Keratinocyte (primary cell): ENCODE results near the gene TRMO. TPM values are rescaled to one million over a fixed set of nuclear protein-coding genes. Genes with fewer than 3 reads are reported as not detected.

Source experiments
- DNase-seq: peaks from one replicate; pipeline ENCODE4 v3.0.0-alpha.2; 2011; ENCODE audit warnings: low read depth, missing footprints, low spot score
- FAIRE-seq: peaks from 2 replicates; lab custom pipeline; 2011; peaks lifted over from hg19 to GRCh38; lab: Jason Lieb, UNC
- H2AFZ ChIP-seq: 2 replicates; pipeline ENCODE4 v1.6.0; 2012; ENCODE audit warnings: low read length, control low read depth, inconsistent platforms; ENCODE audit not compliant: control insufficient read depth
- H3K27ac ChIP-seq: 2 replicates; pipeline ENCODE4 v1.5.1; 2011; ENCODE audit warnings: low read length; ENCODE audit not compliant: control insufficient read depth, insufficient read depth
- H3K27me3 ChIP-seq: 3 replicates; pipeline ENCODE4 v1.6.0; 2011; ENCODE audit warnings: low read length; ENCODE audit not compliant: control insufficient read depth, insufficient read depth; ENCODE audit errors: extremely low read depth
- H3K36me3 ChIP-seq, 2 experiments: 2 replicates in 1 of 2; 3 replicates in 1 of 2; pipeline ENCODE4 v1.5.1; 2011; ENCODE audit warnings: low read length in 2 of 2, mild to moderate bottlenecking in 1 of 2; ENCODE audit not compliant: control insufficient read depth in 2 of 2, insufficient read depth in 2 of 2; ENCODE audit errors: extremely low read depth in 1 of 2
- H3K4me1 ChIP-seq: 3 replicates; pipeline ENCODE4 v1.5.1; 2011; ENCODE audit warnings: low read length; ENCODE audit not compliant: control insufficient read depth, insufficient read depth; ENCODE audit errors: extremely low read depth
- H3K4me2 ChIP-seq: 3 replicates; pipeline ENCODE4 v1.6.0; 2011; ENCODE audit warnings: low read depth, low read length; ENCODE audit not compliant: control insufficient read depth, insufficient read depth; ENCODE audit errors: extremely low read depth
- H3K4me3 ChIP-seq, 3 experiments: fragments of 200-600 bp in 1 of 3; sonication (generic) in 1 of 3; 2 replicates in 2 of 3; 3 replicates in 1 of 3; pipeline ENCODE4 v1.5.1; 2011 to 2016; ENCODE audit warnings: low read length in 3 of 3, mild to moderate bottlenecking in 3 of 3, control low read depth in 2 of 3, inconsistent platforms in 1 of 3, low read depth in 1 of 3, mixed read lengths in 1 of 3, mixed run types in 1 of 3, moderate library complexity in 1 of 3; ENCODE audit not compliant: control insufficient read depth in 2 of 3, insufficient read depth in 2 of 3; ENCODE audit errors: extremely low read depth in 1 of 3
- H3K79me2 ChIP-seq: 2 replicates; pipeline ENCODE4 v1.6.0; 2012; ENCODE audit warnings: low read length; ENCODE audit not compliant: control insufficient read depth, insufficient read depth
- H3K9ac ChIP-seq: 3 replicates; pipeline ENCODE4 v1.6.0; 2011; ENCODE audit warnings: low read length; ENCODE audit not compliant: control insufficient read depth, insufficient read depth; ENCODE audit errors: extremely low read depth
- H3K9me1 ChIP-seq: 3 replicates; pipeline ENCODE4 v1.6.0; 2011; ENCODE audit warnings: low read length; ENCODE audit not compliant: control insufficient read depth, insufficient read depth; ENCODE audit errors: extremely low read depth
- H3K9me3 ChIP-seq: 2 replicates; pipeline ENCODE4 v1.5.1; 2012; ENCODE audit warnings: low read depth, low read length; ENCODE audit not compliant: control insufficient read depth
- H4K20me1 ChIP-seq: 3 replicates; pipeline ENCODE4 v1.6.0; 2011; ENCODE audit warnings: low read length; ENCODE audit not compliant: control insufficient read depth, insufficient read depth; ENCODE audit errors: extremely low read depth
- EZH2 ChIP-seq: IDR thresholded peaks from one replicate; pipeline ENCODE4 v1.6.1; 2012; ENCODE audit warnings: inconsistent platforms, mild to moderate bottlenecking, low read length, moderate library complexity
- dilution Hi-C: fragments of 300-500 bp; cut with MboI; formaldehyde crosslinking; loops from one replicate; pipeline ENCODE4 v1.7.0; 2020; ENCODE audit warnings: low sequenced_read_pairs; ENCODE audit not compliant: extremely low pct_ligation_motif_present
- polyA plus RNA-seq, 5 experiments: library from polyadenylated mRNA; depleted of rRNA in 3 of 5; stranded (reverse) in 3 of 5; stranded (forward) in 1 of 5; unstranded in 1 of 5; fragments of >200 nt; gene quantifications; 1 replicate in 1 of 5; 2 replicates in 3 of 5; 3 replicates in 1 of 5; pipeline versions ENCODE4 v1.2.1 to v1.2.3, GENCODE V29; 2011 to 2012; ENCODE audit warnings: missing spikeins in 2 of 5, low read depth in 1 of 5, low replicate concordance in 1 of 5
- TF ChIP-seq, protein P1 (sequence below), 3 experiments: IDR thresholded peaks in 1 of 3; conservative IDR thresholded peaks in 1 of 3; optimal IDR thresholded peaks in 1 of 3; 2 replicates in 2 of 3; 3 replicates in 1 of 3; pipeline versions ENCODE3 to v1.5.1; 2011; ENCODE audit warnings: low read length in 3 of 3, mild to moderate bottlenecking in 3 of 3, moderate library complexity in 2 of 3, control low read depth in 1 of 3, inconsistent platforms in 1 of 3; ENCODE audit not compliant: insufficient read depth in 2 of 3; ENCODE audit errors: extremely low read depth in 1 of 3

Gene TRMO
- polyA plus RNA-seq, 1 donor (not counting 4 experiments of a cell fraction or from before 2014, with no cell fraction given), result 19.4 TPM

DNA sequence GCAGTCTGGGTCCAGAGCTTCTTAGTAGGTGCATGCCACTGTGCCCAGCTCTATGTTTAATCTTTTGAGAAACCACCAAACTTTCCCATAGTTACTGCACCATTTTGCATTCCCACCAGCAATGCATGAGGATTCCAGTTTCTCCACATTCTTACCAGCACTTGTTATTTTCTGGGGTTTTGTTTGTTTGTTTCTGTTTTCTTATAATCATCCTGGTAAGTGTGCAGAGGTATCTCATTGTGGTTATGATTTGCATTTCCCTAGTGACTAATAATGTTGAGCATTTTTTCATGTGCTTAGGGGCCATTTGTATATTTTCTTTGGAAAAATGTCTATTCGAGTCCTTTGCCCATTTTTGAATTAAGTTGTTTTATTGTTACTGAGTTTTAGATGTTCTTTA lies 57.9 kb downstream of the TRMO start:
- no peak overlapping the region for H3K4me3 ChIP-seq
- no peak overlapping the region for H3K27ac ChIP-seq
- H3K4me2 ChIP-seq, result no peak overlapping the region
- H3K9ac ChIP-seq, result no peak overlapping the region
- no peaks in the 10 kb centered on the region for H3K9me3 ChIP-seq
- TF ChIP-seq, protein P1, sequence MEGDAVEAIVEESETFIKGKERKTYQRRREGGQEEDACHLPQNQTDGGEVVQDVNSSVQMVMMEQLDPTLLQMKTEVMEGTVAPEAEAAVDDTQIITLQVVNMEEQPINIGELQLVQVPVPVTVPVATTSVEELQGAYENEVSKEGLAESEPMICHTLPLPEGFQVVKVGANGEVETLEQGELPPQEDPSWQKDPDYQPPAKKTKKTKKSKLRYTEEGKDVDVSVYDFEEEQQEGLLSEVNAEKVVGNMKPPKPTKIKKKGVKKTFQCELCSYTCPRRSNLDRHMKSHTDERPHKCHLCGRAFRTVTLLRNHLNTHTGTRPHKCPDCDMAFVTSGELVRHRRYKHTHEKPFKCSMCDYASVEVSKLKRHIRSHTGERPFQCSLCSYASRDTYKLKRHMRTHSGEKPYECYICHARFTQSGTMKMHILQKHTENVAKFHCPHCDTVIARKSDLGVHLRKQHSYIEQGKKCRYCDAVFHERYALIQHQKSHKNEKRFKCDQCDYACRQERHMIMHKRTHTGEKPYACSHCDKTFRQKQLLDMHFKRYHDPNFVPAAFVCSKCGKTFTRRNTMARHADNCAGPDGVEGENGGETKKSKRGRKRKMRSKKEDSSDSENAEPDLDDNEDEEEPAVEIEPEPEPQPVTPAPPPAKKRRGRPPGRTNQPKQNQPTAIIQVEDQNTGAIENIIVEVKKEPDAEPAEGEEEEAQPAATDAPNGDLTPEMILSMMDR (optimal IDR thresholded peaks at IDR 0.05 in 1 of 3, IDR thresholded peaks at IDR 0.05 in 1 of 3, conservative IDR thresholded peaks at IDR 0.05 in 1 of 3; ENCODE audit: extremely low read depth in 1 of 3, insufficient read depth in 2 of 3, low read length in 3 of 3), result no peak
- no peak for TF ChIP-seq EZH2
- no peaks in the 10 kb centered on the region for H3K9me1 ChIP-seq
- no peak for DNase-seq
- no peaks in the 10 kb centered on the region for H4K20me1 ChIP-seq
- H3K79me2 ChIP-seq, result no peaks in the 10 kb centered on the region
- dilution Hi-C loops, result no loop called here
- H3K27me3 ChIP-seq, result no peaks in the 10 kb centered on the region
- peaks cover 28% of the 10 kb centered on the region for H3K4me1 ChIP-seq
- no peaks in the 10 kb centered on the region for H3K36me3 ChIP-seq
- peak; percentile 32 for FAIRE-seq
- no peak overlapping the region for H2AFZ ChIP-seq

GRCh38 chr9:97863314-97863713 lies 59.0 kb downstream of the TRMO start:
- peak overlapping the region; percentile 75 for H2AFZ ChIP-seq
- H3K27me3 ChIP-seq, result no peaks in the 10 kb centered on the region
- DNase-seq (peak; percentile 25), FAIRE-seq (peak; percentile 83)
- no peaks in the 10 kb centered on the region for H3K9me1 ChIP-seq
- H3K27ac ChIP-seq, result peak overlapping the region; percentile 16
- dilution Hi-C loops, result no loop called here
- H3K4me1 ChIP-seq, result peaks cover 28% of the 10 kb centered on the region
- TF ChIP-seq EZH2, result no peak
- TF ChIP-seq, protein P1 (optimal IDR thresholded peaks at IDR 0.05 in 1 of 3, IDR thresholded peaks at IDR 0.05 in 1 of 3, conservative IDR thresholded peaks at IDR 0.05 in 1 of 3; ENCODE audit: extremely low read depth in 1 of 3, insufficient read depth in 2 of 3, low read length in 3 of 3), result peak in 1 of 3 experiments; percentile 15
- H3K36me3 ChIP-seq, result no peaks in the 10 kb centered on the region
- H4K20me1 ChIP-seq, result no peaks in the 10 kb centered on the region
- no peaks in the 10 kb centered on the region for H3K9me3 ChIP-seq
- peak overlapping the region; percentile 61 for H3K4me2 ChIP-seq
- no peak overlapping the region for H3K4me3 ChIP-seq
- H3K79me2 ChIP-seq, result no peaks in the 10 kb centered on the region
- H3K9ac ChIP-seq, result no peak overlapping the region
